GM18502 (cell line): ENCODE results near the gene SLC8B1.

Source experiments
- ATAC-seq: cut with Tn5 transposase; IDR thresholded peaks from one replicate; pipeline ENCODE4 v1.9.1; 2021; ENCODE audit warnings: mild to moderate bottlenecking; ENCODE audit not compliant: unreplicated experiment, poor library complexity

The SLC8B1 gene

GRCh38 chr12:113276306-113276705, 58.6 kb downstream of the SLC8B1 start:
- ATAC-seq, result no peak

- ATAC-seq, result no peak
Observed at GRCh38 chr12:113274848-113275247, 60.1 kb downstream of the SLC8B1 start.

- no peak for ATAC-seq
Observed at GRCh38 chr12:113273053-113273725, 61.7 kb downstream of the SLC8B1 start.

GRCh38 chr12:113271853-113272561, 62.9 kb downstream of the SLC8B1 start:
- no peak for ATAC-seq

- no peak for ATAC-seq
Observed at GRCh38 chr12:113271466-113271852, 63.5 kb downstream of the SLC8B1 start.

GRCh38 chr12:113270709-113271009, 64.2 kb downstream of the SLC8B1 start:
- ATAC-seq, result no peak

GRCh38 chr12:113269257-113269943, 65.5 kb downstream of the SLC8B1 start:
- no peak for ATAC-seq

GRCh38 chr12:113268621-113269020, 66.3 kb downstream of the SLC8B1 start:
- no peak for ATAC-seq

GRCh38 chr12:113268136-113268535, 66.8 kb downstream of the SLC8B1 start:
- no peak for ATAC-seq

- ATAC-seq, result no peak
Observed at GRCh38 chr12:113267621-113268020, 67.3 kb downstream of the SLC8B1 start.

- ATAC-seq, result no peak
Observed at GRCh38 chr12:113266106-113266895, 68.6 kb downstream of the SLC8B1 start.

- ATAC-seq, result no peak
Observed at GRCh38 chr12:113263431-113263963, 71.4 kb downstream of the SLC8B1 start.

GRCh38 chr12:113262710-113263109, 72.2 kb downstream of the SLC8B1 start:
- ATAC-seq, result no peak

- no peak for ATAC-seq
Observed at GRCh38 chr12:113261847-113262470, 73.0 kb downstream of the SLC8B1 start.

GRCh38 chr12:113260636-113261300, 74.1 kb downstream of the SLC8B1 start:
- ATAC-seq, result no peak

GRCh38 chr12:113260127-113260526, 74.8 kb downstream of the SLC8B1 start:
- no peak for ATAC-seq

GRCh38 chr12:113257564-113257963, 77.3 kb downstream of the SLC8B1 start:
- ATAC-seq, result no peak

- no peak for ATAC-seq
Observed at GRCh38 chr12:113254298-113254697, 80.6 kb downstream of the SLC8B1 start.

GRCh38 chr12:113253532-113254285, 81.2 kb downstream of the SLC8B1 start:
- ATAC-seq, result no peak
